GM21619 (cell line): ENCODE data around the gene CCDC33.

ENCODE experiments used
- ATAC-seq: cut with Tn5 transposase; IDR thresholded peaks from one replicate; pipeline ENCODE4 v1.9.1; 2021; ENCODE audit not compliant: unreplicated experiment

The CCDC33 gene

DNA sequence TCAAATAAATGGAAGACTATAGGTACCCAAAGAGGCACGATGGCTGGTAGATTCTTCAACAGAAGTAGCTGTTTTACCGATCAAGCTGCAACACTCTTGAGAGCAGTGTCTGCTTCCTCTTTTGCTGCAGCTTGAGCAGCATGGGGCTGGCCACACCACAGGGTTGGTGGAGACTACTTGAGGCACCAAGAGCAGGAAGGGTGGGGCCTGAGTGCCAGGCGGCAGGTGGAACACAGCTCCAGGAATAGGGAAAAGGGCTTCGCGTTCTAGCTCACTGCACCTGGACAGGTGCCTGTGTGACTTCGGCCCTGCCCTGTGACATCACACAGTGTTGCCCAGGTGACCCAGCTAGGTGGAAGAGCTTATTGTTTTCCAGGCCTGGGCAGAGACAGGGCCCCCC lies at the start of gene CCDC33:
Gene CCDC33, plus strand, starts transcription at position 365 of the 400 bp plus-strand sequence. CDS start 394 bp downstream, outside the sequence.
- no peak for ATAC-seq

- ATAC-seq = no peak
Observed at GRCh38 chr15:74188216-74188615, 47.9 kb upstream of the CCDC33 start.

GRCh38 chr15:74191798-74192197 lies 44.3 kb upstream of the CCDC33 start:
- no peak for ATAC-seq

GRCh38 chr15:74192751-74193150 lies 43.4 kb upstream of the CCDC33 start:
- ATAC-seq = no peak

- ATAC-seq = no peak
Observed at GRCh38 chr15:74193299-74193718, 42.8 kb upstream of the CCDC33 start.

DNA sequence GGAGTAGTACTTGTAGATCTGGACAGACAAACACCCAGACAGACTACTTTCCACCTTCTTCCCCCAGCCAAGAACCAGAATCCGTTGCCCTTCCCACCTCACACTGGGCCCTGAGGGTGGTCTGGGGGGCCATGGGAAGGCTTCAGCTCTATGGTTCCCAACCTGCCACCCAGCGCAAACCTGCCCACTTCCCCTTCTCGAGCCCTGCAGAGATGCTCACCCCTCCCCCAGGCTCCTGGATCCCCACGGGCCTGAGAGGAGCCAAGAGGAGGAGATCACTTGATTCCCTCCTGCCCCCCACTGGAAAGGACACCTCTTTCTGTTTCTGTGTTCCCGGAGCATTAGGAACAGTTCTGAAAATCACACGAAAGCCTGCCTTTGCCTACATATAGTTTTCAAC lies 42.2 kb upstream of the CCDC33 start:
- ATAC-seq = no peak

DNA sequence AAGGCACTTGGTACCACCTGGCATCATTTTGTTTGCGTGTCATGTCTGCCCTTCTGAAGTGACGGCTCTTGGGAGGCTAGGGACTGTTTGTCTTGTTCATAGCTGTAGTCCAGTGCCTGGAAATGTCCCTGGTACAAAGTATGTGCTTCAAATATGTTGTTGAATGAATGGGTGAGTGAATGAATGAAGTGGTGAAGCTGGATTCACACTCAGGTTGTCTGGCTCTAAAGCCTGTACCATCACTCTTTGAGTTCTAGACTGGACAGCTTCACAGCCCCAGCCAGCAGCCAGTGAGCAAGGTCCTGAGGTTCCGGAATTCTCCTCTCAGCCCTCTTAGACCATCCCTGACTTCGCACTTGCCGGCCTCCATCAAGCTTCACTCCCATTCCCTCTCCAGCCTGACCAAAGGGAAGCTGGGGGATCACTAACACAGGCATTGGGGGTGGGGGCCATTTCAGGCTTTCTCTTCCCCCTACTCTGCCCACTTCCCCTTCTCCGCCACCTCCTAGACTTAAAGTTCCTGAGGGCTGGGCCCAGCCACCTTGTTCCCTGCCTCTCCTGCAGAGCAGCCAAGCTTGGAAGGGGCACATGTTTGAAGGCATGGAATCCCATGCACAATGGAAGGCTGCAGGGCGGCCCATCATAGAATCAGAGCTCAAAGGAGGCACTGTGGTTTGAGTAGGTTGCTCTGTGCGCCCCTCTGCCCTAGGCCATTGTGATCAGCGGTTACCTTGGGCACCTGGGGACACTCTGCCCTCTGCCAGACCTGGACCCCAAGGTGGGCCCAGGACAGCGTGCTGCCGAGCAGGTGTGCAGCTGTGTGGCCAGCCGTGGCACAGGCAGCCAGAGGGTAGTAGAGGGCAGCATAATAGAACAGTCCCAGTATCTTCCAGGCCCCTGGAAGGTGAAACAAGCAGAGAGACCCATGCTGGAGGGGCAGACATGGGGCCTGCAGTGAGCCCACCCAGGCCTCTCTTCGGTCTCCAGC lies 41.3 kb upstream of the CCDC33 start:
- no peak for ATAC-seq

- ATAC-seq = no peak
Observed at GRCh38 chr15:74196175-74196574, 40.0 kb upstream of the CCDC33 start.

DNA sequence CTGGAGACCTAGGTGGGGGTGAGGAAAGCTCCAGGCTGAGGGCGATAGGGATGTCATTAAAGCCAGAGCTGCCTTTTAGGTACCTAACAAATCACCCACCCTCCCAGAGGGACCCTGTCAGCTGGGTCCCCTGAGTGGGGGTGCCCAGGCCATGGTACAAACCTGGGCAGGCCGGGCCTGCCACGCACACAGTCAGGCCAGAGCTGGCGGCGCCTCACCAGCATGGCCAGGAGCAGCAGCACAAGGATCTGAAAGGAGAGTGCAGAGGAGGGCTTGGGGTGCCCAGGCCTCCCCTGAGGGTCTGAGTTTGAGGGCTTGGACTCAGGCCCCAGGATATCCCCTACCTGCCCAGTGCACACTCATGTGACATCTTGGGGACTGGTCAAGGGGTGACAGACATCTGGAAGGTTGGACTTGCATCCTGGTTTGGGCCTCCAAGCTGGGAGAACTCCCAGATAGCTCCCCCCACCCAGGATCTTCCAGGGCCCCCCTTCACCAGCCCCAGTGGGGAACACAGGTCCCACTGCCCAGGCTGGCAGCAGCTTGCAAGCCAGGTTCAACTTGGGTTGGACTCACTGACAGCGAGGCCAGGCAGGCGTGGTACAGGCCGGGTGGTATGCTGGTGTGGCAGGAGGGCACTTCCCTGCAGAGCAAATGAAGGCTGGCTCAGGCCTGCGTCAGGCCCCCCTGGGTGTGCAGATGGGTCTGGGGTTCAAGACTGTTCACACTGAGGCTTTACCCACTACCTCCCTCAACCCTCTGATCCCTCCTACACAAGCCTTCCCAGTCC lies 38.8 kb upstream of the CCDC33 start:
- ATAC-seq = no peak

DNA sequence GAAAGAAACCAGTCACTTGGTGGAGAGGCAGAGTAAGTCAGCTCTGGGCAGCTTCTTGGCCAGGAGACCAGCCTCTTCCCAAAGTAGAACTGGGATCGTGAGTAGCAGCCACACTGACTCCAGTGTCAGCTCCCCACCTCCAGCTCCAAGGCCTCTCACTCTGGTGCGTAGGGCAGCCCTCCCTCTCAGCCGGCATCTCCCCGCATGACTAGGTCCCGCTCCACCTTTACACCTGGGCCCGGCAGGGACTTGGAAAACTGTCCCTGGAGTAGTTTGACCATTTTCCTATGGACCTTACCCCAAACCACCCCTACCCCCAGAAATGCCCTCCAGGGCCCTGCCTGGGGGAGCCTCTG lies 36.9 kb upstream of the CCDC33 start:
- ATAC-seq = no peak

DNA sequence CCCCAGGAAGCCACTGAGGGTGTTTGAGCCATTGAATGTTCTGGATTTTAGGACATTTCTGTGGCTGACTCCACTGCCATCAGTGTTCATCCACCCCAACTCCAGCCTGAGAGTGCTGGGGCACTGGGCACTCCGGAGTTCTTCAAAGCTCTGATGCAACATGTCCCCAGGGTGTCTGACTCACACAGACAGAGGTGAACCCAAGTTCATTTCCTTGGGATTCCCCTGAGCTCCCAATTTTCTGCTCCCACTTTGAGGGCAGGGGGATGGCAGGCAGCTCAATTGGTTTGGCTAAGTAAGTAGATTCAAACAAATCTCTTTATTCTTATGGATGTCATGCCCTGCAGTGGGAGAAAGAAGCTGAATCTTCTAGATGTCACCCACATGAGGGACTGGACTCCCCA lies 35.7 kb upstream of the CCDC33 start:
- ATAC-seq = no peak

DNA sequence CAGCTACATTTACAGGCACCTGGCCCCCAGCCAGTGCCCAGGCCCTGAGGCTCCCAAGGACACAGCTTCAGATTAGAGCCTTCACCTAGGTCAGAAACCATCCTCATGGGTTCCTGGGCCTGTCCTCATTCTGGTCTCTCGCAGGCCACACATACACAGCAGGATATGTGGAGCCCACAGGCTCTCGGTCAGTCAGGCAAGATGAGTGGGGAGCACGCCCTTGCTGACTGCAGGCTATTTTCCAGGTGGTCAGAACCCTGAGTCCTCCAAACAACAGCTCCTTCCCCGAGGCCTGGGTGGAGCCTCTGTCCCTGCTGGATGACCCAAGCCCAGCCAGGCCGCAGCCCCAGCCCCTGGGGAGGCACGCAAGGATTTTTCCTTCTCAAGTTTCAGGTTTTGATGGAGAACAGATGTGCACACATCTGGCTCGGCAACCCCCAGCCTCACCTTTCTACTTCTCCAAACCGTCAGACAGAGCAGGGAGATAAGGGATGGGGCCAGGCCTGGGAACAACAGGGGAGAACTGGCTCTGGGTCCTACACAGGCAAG lies 35.2 kb upstream of the CCDC33 start:
- ATAC-seq = no peak

DNA sequence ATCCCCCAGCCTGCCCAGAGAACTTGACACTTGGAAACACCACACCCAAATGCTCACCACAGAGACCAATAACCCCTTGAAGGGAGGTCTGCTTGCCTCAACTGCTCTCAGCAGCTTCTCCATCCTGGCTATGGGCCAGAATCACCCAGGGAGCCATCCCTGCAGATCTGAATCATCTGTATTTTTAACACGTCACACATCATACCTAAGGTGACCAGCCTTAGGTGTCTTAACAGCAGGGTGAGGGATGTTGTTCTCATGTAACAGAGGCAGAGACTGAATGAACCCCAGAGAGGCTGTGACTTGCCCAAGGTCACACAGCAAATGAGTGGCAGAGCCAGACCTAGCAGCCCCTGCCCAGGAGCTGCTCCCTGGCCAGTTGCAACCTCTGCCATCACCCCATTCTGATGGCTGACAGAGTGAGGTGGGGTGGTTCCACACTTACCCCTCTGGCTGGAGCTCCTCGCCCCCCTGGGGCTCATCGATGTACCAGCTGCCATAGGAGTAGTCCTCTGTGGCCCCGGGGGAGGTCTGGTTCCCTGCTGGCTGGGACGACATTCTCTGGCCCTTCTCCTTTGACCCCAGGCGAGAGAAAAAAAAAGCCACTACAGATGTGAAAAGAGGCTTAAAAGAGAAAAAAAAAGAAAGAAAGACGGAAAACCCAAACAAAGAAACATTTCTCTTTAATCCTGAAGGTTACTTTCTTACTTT lies 34.3 kb upstream of the CCDC33 start:
- no peak for ATAC-seq

DNA sequence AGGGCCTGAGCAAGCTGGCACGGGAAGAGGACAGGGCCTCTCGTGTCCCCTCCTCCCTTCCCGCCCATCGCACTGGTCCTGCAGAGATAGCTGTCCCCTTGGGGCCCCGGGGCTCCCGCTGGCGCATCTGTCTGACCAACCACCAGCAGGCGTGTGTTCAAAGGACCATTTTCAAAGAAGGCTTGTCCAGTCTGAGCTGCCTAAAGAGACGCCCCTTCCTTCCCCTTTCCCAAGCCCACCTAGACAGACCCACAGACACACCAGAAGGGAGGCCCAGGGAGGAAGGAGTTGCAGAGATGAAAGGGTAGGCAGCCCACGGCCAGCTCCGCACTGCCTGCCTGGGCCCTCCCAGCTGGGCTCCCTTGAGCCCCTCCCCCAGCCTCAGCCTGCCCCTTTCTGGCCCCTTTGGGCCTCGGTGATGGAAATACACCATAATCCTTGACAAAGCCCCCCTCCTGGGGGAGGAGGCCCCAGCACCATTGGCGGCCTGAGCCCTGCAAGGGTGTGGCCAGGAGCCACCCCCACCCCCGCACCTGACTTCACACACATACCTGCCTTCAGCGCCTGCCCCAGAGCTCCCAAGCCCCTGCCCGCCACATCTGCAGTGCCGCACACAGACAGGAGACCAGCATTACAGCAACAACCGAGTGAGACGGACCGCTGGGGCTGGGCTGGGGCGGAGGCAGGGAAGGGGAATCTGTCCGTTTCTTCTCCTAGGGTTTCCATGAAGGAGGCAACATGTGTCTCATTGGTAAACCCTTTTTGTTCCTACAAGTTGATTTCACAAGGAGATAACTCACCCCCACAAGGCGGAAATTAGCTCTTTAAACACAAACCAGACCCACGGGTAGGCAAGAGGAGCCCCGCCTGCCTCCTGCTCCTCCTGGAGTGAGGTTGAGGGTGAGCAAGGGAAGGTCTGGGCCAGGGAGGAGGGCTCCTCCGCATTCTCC lies 33.4 kb upstream of the CCDC33 start, which contains the start of gene STRA6:
Gene STRA6, minus strand, starts transcription at position 336 of the 950 bp plus-strand sequence. CDS start 520 bp downstream, outside the sequence.
- ATAC-seq = no peak

- ATAC-seq = no peak
Observed at GRCh38 chr15:74203914-74204431, 32.2 kb upstream of the CCDC33 start.

DNA sequence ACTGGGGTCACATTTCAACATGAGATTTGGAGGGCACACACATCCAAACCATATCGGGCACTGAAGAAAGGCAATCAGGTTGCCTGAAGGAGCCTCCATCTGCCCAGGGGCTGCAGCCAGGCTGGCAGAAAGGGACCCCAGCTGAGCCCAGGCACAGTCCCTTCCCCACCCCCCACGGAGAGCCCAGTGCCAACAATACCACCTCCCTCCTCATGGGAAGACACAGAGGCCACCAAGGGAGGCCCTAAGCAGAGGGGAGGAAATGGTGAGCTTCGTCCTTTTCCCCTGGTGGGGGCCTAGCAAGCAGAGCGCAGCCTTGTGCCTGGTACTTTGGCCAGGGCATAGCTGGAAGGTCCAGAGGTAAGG lies 30.6 kb upstream of the CCDC33 start:
- no peak for ATAC-seq

GRCh38 chr15:74206801-74207281 lies 29.3 kb upstream of the CCDC33 start:
- no peak for ATAC-seq

GRCh38 chr15:74207652-74208440 lies 28.3 kb upstream of the CCDC33 start:
- ATAC-seq = no peak

DNA sequence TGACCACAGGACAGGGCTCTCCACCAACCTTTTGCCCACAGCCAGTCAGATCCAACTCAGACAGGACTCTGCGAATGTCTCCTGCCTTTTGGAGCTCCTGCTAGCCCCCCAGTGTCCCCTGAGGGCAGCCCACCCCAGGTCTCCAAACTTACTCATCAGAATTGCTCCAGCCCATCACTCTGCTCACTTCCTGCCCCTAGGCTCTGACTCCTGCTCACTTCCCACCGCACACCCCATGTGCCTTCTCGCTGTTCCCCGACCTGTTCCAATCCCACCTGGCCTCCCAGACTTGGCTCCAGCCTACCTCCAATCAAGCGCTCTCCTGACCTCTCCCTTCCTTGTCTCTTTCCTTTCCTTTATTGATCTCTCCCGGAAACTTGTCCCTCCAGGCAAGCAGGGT lies 27.6 kb upstream of the CCDC33 start:
- ATAC-seq = no peak
